Neural cell (in vitro differentiated cells): ENCODE data around the gene CACNA1D. TPM values are rescaled to one million over a fixed set of nuclear protein-coding genes. Genes with fewer than 3 reads are reported as not detected.

Source experiments
- H2AFZ ChIP-seq: fragments of 200-600, 300-800 bp; sonication (generic), shearing (Covaris generic); 2 replicates; pipeline ENCODE4 v1.6.0; 2014; ENCODE audit warnings: low read depth, mild to moderate bottlenecking, antibody characterized with exemption, low read length, moderate library complexity
- H3F3A ChIP-seq: fragments of 200-600 bp; shearing (Covaris generic); 2 replicates; pipeline ENCODE4 v1.6.1; 2016; ENCODE audit warnings: mild to moderate bottlenecking, moderate library complexity, mixed read lengths, antibody characterized with exemption, low read length; ENCODE audit not compliant: insufficient read depth, poor library complexity, severe bottlenecking
- H3K27ac ChIP-seq: fragments of 200-600, 300-800 bp; sonication (generic), shearing (Covaris generic); 2 replicates; pipeline ENCODE4 v1.5.1; 2014; ENCODE audit warnings: mild to moderate bottlenecking, low read length, moderate library complexity
- H3K27me3 ChIP-seq: fragments of 300-800, 200-600 bp; sonication (generic), shearing (Covaris generic); 2 replicates; pipeline ENCODE4 v1.6.0; 2014; ENCODE audit warnings: mild to moderate bottlenecking, low read depth, low read length, moderate library complexity; ENCODE audit not compliant: insufficient read depth
- H3K36me3 ChIP-seq: fragments of 300-800, 200-600 bp; sonication (generic), shearing (Covaris generic); 2 replicates; pipeline ENCODE4 v1.5.1; 2014; ENCODE audit warnings: mild to moderate bottlenecking, antibody characterized with exemption, low read length, moderate library complexity; ENCODE audit not compliant: insufficient read depth
- H3K4me2 ChIP-seq: fragments of 300-800, 200-600 bp; sonication (generic), shearing (Covaris generic); 2 replicates; pipeline ENCODE4 v1.6.0; 2014; ENCODE audit warnings: mild to moderate bottlenecking, low read length
- H3K4me3 ChIP-seq: fragments of 300-800, 200-600 bp; sonication (generic), shearing (Covaris generic); 2 replicates; pipeline ENCODE4 v1.5.1; 2014; ENCODE audit warnings: mild to moderate bottlenecking, low read length, moderate library complexity
- H3K79me2 ChIP-seq: fragments of 200-600 bp; shearing (Covaris generic); replicated peaks from 2 replicates; pipeline ENCODE4 v1.6.0; 2014; ENCODE audit warnings: mild to moderate bottlenecking, low read length, moderate library complexity; ENCODE audit not compliant: insufficient read depth
- H3K9ac ChIP-seq: fragments of 300-800, 200-600 bp; sonication (generic), shearing (Covaris generic); 2 replicates; pipeline ENCODE4 v1.6.1; 2016; ENCODE audit warnings: mild to moderate bottlenecking, low read length, mixed read lengths
- H3K9me2 ChIP-seq: fragments of 200-600 bp; shearing (Covaris generic); 2 replicates; pipeline ENCODE4 v1.6.1; 2016; ENCODE audit warnings: mild to moderate bottlenecking, low read length, mixed read lengths; ENCODE audit not compliant: insufficient read depth
- H3K9me3 ChIP-seq: fragments of 200-600, 300-800 bp; sonication (generic), shearing (Covaris generic); 2 replicates; pipeline ENCODE4 v1.6.1; 2016; ENCODE audit warnings: mild to moderate bottlenecking, mixed run types, low read length, moderate library complexity, mixed read lengths
- H4K20me1 ChIP-seq: fragments of 200-600 bp; shearing (Covaris generic); 2 replicates; pipeline ENCODE4 v1.6.1; 2016; ENCODE audit warnings: mild to moderate bottlenecking, mixed run types; ENCODE audit not compliant: insufficient read depth
- EP300 ChIP-seq: fragments of 450-650 bp; conservative IDR thresholded peaks from 2 replicates; pipeline ENCODE4 v1.6.1; 2014; ENCODE audit warnings: antibody characterized with exemption, mild to moderate bottlenecking, moderate library complexity; ENCODE audit not compliant: poor library complexity, severe bottlenecking
- EZH2 ChIP-seq: fragments of 200-600, 300-800 bp; shearing (Covaris generic), sonication (generic); IDR thresholded peaks from 2 replicates; pipeline ENCODE4 v1.6.1; 2014; ENCODE audit warnings: antibody characterized with exemption, low read length, borderline replicate concordance, mild to moderate bottlenecking; ENCODE audit not compliant: insufficient read depth, poor library complexity, severe bottlenecking
- MXI1 ChIP-seq: fragments of 450-650 bp; conservative IDR thresholded peaks from 2 replicates; pipeline ENCODE4 v1.6.1; 2014; ENCODE audit warnings: antibody characterized with exemption, mild to moderate bottlenecking; ENCODE audit not compliant: poor library complexity, severe bottlenecking
- POLR2AphosphoS5 ChIP-seq: IDR thresholded peaks from 2 replicates; pipeline ENCODE4 v1.6.1; 2012
- RAD21 ChIP-seq: fragments of 450-650 bp; conservative IDR thresholded peaks from 2 replicates; pipeline ENCODE4 v1.6.1; 2014; ENCODE audit warnings: antibody characterized with exemption, mild to moderate bottlenecking, moderate library complexity
- SMC3 ChIP-seq: fragments of 450-650 bp; conservative IDR thresholded peaks from 2 replicates; pipeline ENCODE4 v1.6.1; 2014; ENCODE audit warnings: antibody characterized with exemption, mild to moderate bottlenecking, moderate library complexity; ENCODE audit not compliant: poor library complexity
- TAF1 ChIP-seq: IDR thresholded peaks from 2 replicates; pipeline ENCODE4 v1.6.1; 2012; ENCODE audit warnings: low read depth
- polyA plus RNA-seq: library from polyadenylated mRNA; depleted of rRNA; stranded (reverse); fragments of >200 nt; gene quantifications from 2 replicates; pipeline ENCODE4 v1.2.3, GENCODE V29; 2014
- TF ChIP-seq, protein P1 (sequence below): fragments of 450-650 bp; IDR thresholded peaks from 2 replicates; pipeline ENCODE4 v1.5.1; 2014; ENCODE audit warnings: antibody characterized with exemption, mild to moderate bottlenecking, moderate library complexity; ENCODE audit not compliant: poor library complexity, severe bottlenecking
- TF ChIP-seq, protein P2 (sequence below): IDR thresholded peaks from 2 replicates; pipeline ENCODE4 v1.6.1; 2012; ENCODE audit warnings: borderline replicate concordance

Gene CACNA1D
- polyA plus RNA-seq, 1 donor from 2014 or later = 22.5 TPM

DNA sequence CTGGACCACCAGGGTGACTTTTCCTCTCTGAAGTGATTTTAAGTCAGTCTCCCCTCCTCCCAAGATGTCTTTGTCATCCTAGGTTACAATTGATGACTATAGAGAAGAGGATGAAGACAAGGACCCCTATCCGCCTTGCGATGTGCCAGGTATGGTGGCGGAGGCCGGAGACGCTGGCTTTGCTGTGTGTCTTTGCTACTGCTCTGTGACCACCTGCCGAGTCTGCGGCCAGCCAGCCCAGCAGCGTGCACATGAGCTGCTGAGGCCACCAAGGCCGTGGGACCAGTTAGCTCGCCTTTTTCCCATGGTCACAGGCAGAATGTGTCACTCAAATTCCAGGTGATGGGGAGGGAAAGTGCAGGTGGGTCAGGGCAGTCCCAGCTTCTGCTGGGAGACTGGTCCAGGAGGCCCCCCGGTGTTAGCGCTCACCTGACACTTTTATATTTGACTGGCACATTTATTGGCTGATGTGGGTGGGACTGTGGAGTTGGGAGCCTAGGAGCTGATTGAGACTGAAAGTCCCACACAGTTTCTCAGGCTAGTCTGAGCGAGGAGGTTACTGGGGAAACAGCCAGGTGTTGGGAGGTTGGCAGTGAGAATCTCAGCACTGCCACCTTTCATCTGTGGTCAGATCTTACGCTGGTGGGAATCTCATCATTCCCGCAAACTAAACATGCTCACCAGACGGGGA, 237.7 kb downstream of the CACNA1D start:
- Histone ChIP-seq H3K9ac (no peak overlapping the region), H3K4me3 (no peak overlapping the region), H3K27me3 (no peaks in the 10 kb centered on the region), H2AFZ (no peak overlapping the region), H3F3A (no peaks in the 10 kb centered on the region), H3K4me2 (no peak overlapping the region), H3K9me3 (no peaks in the 10 kb centered on the region), H3K9me2 (no peaks in the 10 kb centered on the region), H4K20me1 (no peaks in the 10 kb centered on the region), H3K79me2 (no peaks in the 10 kb centered on the region), H3K36me3 (no peaks in the 10 kb centered on the region), H3K27ac (no peak overlapping the region)
- TF ChIP-seq MXI1 (no peak), EP300 (no peak), SMC3 (no peak), POLR2AphosphoS5 (no peak), TAF1 (no peak)
- TF ChIP-seq, protein P1, sequence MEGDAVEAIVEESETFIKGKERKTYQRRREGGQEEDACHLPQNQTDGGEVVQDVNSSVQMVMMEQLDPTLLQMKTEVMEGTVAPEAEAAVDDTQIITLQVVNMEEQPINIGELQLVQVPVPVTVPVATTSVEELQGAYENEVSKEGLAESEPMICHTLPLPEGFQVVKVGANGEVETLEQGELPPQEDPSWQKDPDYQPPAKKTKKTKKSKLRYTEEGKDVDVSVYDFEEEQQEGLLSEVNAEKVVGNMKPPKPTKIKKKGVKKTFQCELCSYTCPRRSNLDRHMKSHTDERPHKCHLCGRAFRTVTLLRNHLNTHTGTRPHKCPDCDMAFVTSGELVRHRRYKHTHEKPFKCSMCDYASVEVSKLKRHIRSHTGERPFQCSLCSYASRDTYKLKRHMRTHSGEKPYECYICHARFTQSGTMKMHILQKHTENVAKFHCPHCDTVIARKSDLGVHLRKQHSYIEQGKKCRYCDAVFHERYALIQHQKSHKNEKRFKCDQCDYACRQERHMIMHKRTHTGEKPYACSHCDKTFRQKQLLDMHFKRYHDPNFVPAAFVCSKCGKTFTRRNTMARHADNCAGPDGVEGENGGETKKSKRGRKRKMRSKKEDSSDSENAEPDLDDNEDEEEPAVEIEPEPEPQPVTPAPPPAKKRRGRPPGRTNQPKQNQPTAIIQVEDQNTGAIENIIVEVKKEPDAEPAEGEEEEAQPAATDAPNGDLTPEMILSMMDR = no peak

DNA sequence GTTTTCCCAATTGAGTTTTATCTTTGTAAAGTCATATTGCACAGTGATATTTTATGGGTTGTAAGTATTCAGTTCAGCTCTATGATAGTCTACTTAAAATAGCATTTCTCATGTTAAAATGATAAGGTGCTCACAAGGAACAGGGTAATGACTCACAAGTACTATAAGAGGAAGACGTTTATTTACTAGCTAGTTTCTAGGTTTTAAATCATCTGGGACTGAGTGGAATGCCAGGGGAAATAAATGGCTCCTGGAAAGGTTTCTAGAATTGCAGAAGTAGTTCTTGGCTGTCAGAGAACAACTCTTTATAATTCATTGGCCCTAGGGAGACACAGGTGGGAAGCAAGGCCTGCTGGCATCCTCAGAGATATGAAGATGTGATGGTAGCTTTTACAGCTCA, 239.0 kb downstream of the CACNA1D start:
- Histone ChIP-seq H3K9me3 (no peaks in the 10 kb centered on the region), H3K9me2 (no peaks in the 10 kb centered on the region), H3K4me3 (no peak overlapping the region), H3K9ac (no peak overlapping the region), H3K36me3 (no peaks in the 10 kb centered on the region), H2AFZ (no peak overlapping the region), H3K27ac (no peak overlapping the region), H3K4me2 (no peak overlapping the region), H3K27me3 (no peaks in the 10 kb centered on the region), H4K20me1 (no peaks in the 10 kb centered on the region), H3F3A (no peaks in the 10 kb centered on the region), H3K79me2 (no peaks in the 10 kb centered on the region)
- TF ChIP-seq, protein P2, sequence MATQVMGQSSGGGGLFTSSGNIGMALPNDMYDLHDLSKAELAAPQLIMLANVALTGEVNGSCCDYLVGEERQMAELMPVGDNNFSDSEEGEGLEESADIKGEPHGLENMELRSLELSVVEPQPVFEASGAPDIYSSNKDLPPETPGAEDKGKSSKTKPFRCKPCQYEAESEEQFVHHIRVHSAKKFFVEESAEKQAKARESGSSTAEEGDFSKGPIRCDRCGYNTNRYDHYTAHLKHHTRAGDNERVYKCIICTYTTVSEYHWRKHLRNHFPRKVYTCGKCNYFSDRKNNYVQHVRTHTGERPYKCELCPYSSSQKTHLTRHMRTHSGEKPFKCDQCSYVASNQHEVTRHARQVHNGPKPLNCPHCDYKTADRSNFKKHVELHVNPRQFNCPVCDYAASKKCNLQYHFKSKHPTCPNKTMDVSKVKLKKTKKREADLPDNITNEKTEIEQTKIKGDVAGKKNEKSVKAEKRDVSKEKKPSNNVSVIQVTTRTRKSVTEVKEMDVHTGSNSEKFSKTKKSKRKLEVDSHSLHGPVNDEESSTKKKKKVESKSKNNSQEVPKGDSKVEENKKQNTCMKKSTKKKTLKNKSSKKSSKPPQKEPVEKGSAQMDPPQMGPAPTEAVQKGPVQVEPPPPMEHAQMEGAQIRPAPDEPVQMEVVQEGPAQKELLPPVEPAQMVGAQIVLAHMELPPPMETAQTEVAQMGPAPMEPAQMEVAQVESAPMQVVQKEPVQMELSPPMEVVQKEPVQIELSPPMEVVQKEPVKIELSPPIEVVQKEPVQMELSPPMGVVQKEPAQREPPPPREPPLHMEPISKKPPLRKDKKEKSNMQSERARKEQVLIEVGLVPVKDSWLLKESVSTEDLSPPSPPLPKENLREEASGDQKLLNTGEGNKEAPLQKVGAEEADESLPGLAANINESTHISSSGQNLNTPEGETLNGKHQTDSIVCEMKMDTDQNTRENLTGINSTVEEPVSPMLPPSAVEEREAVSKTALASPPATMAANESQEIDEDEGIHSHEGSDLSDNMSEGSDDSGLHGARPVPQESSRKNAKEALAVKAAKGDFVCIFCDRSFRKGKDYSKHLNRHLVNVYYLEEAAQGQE = no peak
- TF ChIP-seq EP300 (no peak), TAF1 (no peak), POLR2AphosphoS5 (no peak)

DNA sequence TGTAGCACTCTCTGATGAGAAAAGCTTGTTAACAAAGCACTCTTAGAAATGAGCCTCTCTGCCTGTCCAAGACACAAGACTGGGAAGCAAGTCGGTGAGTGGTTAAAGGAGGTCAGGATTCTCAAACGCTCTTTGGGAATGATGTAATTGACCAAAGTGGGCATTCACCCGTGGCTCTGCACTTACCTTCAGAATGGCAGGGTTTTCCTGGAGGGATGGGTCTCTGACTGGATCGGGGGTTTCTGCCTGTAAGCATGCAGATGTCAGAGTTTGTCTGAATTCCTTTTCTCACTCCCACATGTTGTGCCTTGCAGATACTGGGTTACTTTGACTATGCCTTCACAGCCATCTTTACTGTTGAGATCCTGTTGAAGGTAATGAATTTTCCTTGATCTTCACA, 245.6 kb downstream of the CACNA1D start:
- TF ChIP-seq SMC3 = no peak
- TF ChIP-seq EP300 = no peak
- no peak for TF ChIP-seq RAD21
- TF ChIP-seq POLR2AphosphoS5 = no peak
- TF ChIP-seq MXI1 = no peak
- TF ChIP-seq, protein P2 = no peak
- TF ChIP-seq EZH2 = no peak
- TF ChIP-seq TAF1 = no peak
- TF ChIP-seq, protein P1 = no peak
- Histone ChIP-seq H3K27me3 (no peaks in the 10 kb centered on the region), H3K9me3 (no peaks in the 10 kb centered on the region), H3F3A (no peaks in the 10 kb centered on the region), H3K9ac (no peak overlapping the region), H3K4me2 (no peak overlapping the region), H3K79me2 (no peaks in the 10 kb centered on the region), H3K4me3 (no peak overlapping the region), H3K27ac (no peak overlapping the region), H3K9me2 (no peaks in the 10 kb centered on the region), H4K20me1 (no peaks in the 10 kb centered on the region), H3K36me3 (no peaks in the 10 kb centered on the region), H2AFZ (no peak overlapping the region)
